Brain microvascular endothelial cell (primary cell): ENCODE results near the gene MPHOSPH9.
A peak's percentile ranks its signal among the peaks of the same experiment; 100 is the strongest.

ENCODE experiments used
- DNase-seq: peaks from one replicate; pipeline ENCODE4 v3.0.0-alpha.2; 2020
- H3K27ac ChIP-seq: fragments of 250-450 bp; sonication (Bioruptor Pico); 2 replicates; pipeline ENCODE4 v1.5.1; 2020; ENCODE audit warnings: mild to moderate bottlenecking, moderate library complexity
- H3K27me3 ChIP-seq: fragments of 250-450 bp; sonication (Bioruptor Pico); replicated peaks from 2 replicates; pipeline ENCODE4 v1.5.1; 2020; ENCODE audit warnings: mild to moderate bottlenecking
- H3K36me3 ChIP-seq: fragments of 250-450 bp; sonication (Bioruptor Pico); replicated peaks from 2 replicates; pipeline ENCODE4 v1.5.1; 2020; ENCODE audit warnings: mild to moderate bottlenecking
- H3K4me3 ChIP-seq: 2 replicates; pipeline ENCODE4 v1.5.1; 2011; ENCODE audit warnings: low read depth, mild to moderate bottlenecking, control low read depth, low read length, moderate library complexity
- in situ Hi-C: cut with HindIII; loops from 2 replicates; pipeline ENCODE4 v1.10.0; 2017; ENCODE audit warnings: low sequenced_read_pairs, low pct_ligation_motif_present
- TF ChIP-seq, protein P1 (sequence below): IDR thresholded peaks from 2 replicates; pipeline ENCODE4 v1.5.1; 2011; ENCODE audit warnings: low read depth, mild to moderate bottlenecking, moderate library complexity, low read length, control low read depth, inconsistent platforms; ENCODE audit errors: missing control alignments

MPHOSPH9 gene

GRCh38 chr12:123151457-123152454 lies 81.2 kb downstream of the MPHOSPH9 start:
- in situ Hi-C loops, result no loop called here
- no peaks in the 10 kb centered on the region for H3K27me3 ChIP-seq
- peak overlapping the region; percentile 57 for H3K4me3 ChIP-seq
- TF ChIP-seq, protein P1, sequence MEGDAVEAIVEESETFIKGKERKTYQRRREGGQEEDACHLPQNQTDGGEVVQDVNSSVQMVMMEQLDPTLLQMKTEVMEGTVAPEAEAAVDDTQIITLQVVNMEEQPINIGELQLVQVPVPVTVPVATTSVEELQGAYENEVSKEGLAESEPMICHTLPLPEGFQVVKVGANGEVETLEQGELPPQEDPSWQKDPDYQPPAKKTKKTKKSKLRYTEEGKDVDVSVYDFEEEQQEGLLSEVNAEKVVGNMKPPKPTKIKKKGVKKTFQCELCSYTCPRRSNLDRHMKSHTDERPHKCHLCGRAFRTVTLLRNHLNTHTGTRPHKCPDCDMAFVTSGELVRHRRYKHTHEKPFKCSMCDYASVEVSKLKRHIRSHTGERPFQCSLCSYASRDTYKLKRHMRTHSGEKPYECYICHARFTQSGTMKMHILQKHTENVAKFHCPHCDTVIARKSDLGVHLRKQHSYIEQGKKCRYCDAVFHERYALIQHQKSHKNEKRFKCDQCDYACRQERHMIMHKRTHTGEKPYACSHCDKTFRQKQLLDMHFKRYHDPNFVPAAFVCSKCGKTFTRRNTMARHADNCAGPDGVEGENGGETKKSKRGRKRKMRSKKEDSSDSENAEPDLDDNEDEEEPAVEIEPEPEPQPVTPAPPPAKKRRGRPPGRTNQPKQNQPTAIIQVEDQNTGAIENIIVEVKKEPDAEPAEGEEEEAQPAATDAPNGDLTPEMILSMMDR, result no peak
- peak overlapping the region; percentile 37 for H3K27ac ChIP-seq
- H3K36me3 ChIP-seq, result no peaks in the 10 kb centered on the region
- DNase-seq, result no peak

DNA sequence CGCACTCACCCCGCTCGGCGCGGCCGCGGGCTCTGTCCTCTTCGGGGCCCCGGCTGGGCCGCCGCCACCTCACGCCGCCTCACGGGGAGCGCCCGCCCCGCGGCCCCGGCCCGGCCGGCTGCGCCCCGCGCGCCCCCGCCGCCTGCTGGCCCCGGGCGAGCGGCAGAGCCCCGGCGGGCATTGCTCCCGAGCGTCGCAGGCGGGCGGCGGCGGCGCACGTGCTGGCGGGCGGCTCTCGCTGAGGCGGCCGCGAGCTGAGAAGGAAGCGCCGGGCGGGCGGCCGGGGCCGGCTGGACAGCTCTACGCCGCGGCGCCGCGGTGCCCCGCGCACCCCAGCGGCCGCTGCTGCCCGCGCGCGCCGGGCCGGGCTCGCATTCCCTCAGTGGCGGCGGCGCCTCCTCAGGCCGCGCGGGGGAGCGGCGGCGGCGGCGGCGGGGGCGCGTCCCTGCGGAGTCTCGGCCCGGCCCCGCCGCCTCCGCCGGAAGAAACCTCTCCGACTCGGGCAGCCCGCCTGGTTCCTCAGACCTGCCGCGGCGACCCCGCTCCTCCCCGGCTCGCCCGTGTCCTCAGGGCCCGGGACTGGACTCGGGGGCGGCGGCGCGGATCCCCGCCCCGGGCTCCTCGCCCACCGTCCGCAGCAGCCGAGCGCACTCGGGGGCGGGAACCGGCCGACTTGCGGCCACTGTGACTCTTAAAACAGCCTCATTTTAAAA lies 82.0 kb downstream of the MPHOSPH9 start, which contains the start of gene PITPNM2:
Gene PITPNM2 (minus strand): TSS at position 347 of the 713 bp plus-strand sequence. CDS start 116,500 bp downstream, outside the sequence.
- Histone ChIP-seq H3K36me3 (no peaks in the 10 kb centered on the region), H3K27ac (peak within 1 kb of the TSS; percentile 37), H3K27me3 (no peaks in the 10 kb centered on the region), H3K4me3 (peak within 1 kb of the TSS; percentile 68)
- TF ChIP-seq, protein P1, result no peak
- DNase-seq, result no peak
- in situ Hi-C loops, result no loop called here

- in situ Hi-C loops, result no loop called here
- Histone ChIP-seq H3K36me3 (no peaks in the 10 kb centered on the region), H3K27me3 (no peaks in the 10 kb centered on the region), H3K4me3 (peak overlapping the region; percentile 68), H3K27ac (no peak overlapping the region)
- no peak for DNase-seq
- TF ChIP-seq, protein P1, result no peak
These were observed 82.6 kb downstream of the MPHOSPH9 start for GRCh38 chr12:123150275-123150743.

DNA sequence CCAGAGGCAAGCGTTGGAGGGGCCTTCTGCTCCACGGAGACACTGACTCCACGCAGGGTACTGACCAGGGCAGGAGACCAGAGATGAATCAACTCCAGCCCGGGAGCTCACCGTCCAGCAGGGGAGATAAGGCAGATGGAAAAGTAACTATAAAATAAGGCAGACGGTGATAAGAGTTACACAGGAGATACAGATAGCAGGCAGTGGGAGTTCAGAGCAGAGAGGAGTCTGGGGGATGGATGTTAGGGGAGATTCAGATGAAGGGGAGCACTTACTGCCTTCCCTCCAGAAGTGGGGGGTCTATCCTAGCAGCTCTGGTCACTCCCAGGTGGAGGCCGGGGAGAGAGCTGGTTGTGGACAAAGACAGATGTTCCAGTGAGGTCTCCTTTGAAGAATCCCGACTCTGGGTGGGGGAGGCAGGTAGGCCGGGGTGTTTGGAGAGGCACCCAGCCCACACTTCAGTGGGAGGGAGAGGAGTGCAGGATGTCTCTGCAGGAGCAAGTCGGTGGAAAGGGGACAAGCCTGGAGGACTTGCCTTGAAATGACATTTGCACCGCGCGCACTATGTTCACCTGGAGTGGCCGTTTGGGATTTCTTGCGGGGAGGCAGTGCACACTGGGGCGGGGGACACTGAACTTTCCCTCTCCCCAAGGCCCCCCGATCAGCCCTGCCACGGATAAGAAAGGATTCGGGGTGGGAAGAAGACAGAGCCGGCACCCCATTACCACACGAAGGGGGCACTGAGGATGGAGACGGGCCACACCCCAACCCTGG lies 83.3 kb downstream of the MPHOSPH9 start:
- no peak for DNase-seq
- Histone ChIP-seq H3K36me3 (no peaks in the 10 kb centered on the region), H3K4me3 (peak overlapping the region; percentile 68), H3K27me3 (no peaks in the 10 kb centered on the region), H3K27ac (no peak overlapping the region)
- TF ChIP-seq, protein P1, result no peak
- in situ Hi-C loops, result no loop called here

- H3K4me3 ChIP-seq, result no peak overlapping the region
- no peaks in the 10 kb centered on the region for H3K27me3 ChIP-seq
- in situ Hi-C loops, result no loop called here
- no peak overlapping the region for H3K27ac ChIP-seq
- TF ChIP-seq, protein P1, result no peak
- no peaks in the 10 kb centered on the region for H3K36me3 ChIP-seq
- no peak for DNase-seq
These were observed 83.9 kb downstream of the MPHOSPH9 start for GRCh38 chr12:123149088-123149487.
